Muscle layer of duodenum (tissue), 2 donors: Measurements from ENCODE around the gene FRMD6.
"Not testable (repeated sequence)": the region's sequence is repeated elsewhere in the genome, so short reads cannot be mapped to it uniquely, and the experiment has no call there.

ENCODE experiments used
- H3K27ac ChIP-seq: one replicate; pipeline ENCODE4 v1.7.0; 2013; ENCODE audit warnings: mild to moderate bottlenecking, low read length
- H3K27me3 ChIP-seq: one replicate; pipeline ENCODE4 v1.7.0; 2013; ENCODE audit warnings: low read depth, mild to moderate bottlenecking, control low read depth, low read length
- H3K36me3 ChIP-seq, 2 donors: one replicate each; pipeline ENCODE4 v1.7.0; 2013; ENCODE audit warnings: low read length in 2 of 2, control low read depth in 1 of 2, mild to moderate bottlenecking in 1 of 2; ENCODE audit not compliant: insufficient read depth in 2 of 2, control insufficient read depth in 1 of 2
- H3K4me1 ChIP-seq, 2 donors: one replicate each; pipeline ENCODE4 v1.7.0; 2013; ENCODE audit warnings: low read length in 2 of 2, mild to moderate bottlenecking in 2 of 2, control low read depth in 1 of 2, moderate library complexity in 1 of 2; ENCODE audit not compliant: insufficient read depth in 2 of 2, control insufficient read depth in 1 of 2
- H3K4me3 ChIP-seq, 2 donors: one replicate each; pipeline ENCODE4 v1.7.0; 2013; ENCODE audit warnings: low read length in 2 of 2, low read depth in 1 of 2, mild to moderate bottlenecking in 1 of 2
- H3K9me3 ChIP-seq, 2 donors: one replicate each; pipeline ENCODE4 v1.7.0; 2013; ENCODE audit warnings: low read length in 2 of 2, control low read depth in 1 of 2, mild to moderate bottlenecking in 1 of 2; ENCODE audit not compliant: control insufficient read depth in 1 of 2
- donor health status: healthy.

Gene FRMD6

DNA sequence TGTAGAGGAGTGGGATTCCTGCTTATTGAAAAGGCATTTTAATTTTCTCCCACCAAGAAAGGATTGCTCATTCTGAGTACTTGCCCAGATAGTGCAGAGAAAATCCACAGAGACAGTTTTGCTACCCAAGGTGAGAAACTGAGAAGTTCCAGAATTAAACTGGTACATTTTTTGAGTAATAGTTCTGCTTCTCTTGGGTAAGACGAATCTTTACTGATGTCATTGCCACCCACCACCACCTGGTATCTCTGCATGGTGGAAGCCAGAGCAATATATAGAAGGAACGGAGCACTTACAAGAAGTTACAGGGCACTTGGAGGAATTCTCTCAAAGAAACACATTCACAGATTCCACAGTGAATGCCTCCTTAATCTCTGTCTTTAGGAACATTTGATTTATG, 20.7 kb upstream of the FRMD6 start:
- no peaks in the 10 kb centered on the region for H3K4me1 ChIP-seq
- no peaks in the 10 kb centered on the region for H3K36me3 ChIP-seq
- H3K27ac ChIP-seq: no peak overlapping the region
- H3K4me3 ChIP-seq: no peak overlapping the region
- H3K9me3 ChIP-seq: no peaks in the 10 kb centered on the region
- no peaks in the 10 kb centered on the region for H3K27me3 ChIP-seq

DNA sequence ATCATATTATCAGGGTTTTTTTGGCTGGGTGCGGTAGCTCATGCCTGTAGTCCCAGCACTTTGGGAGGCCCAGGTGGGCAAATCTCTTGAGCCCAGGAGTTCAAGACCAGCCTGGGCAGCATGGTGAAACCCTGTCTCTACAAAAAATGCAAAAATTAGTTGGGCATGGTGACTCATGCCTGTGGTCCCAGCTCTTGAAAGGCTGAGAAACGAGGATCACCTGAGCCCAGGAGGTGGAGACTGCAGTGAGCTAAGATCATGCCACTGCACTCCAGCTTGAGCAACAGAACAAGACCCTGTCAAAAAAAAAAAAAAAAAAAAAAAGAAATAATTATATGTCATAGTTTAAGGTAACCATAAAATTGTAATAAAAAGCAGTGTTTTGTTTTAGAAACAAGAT, 18.4 kb upstream of the FRMD6 start:
- H3K9me3 ChIP-seq, H3K36me3 ChIP-seq, H3K27ac ChIP-seq, H3K4me3 ChIP-seq, H3K4me1 ChIP-seq, H3K27me3 ChIP-seq: not testable (repeated sequence)

DNA sequence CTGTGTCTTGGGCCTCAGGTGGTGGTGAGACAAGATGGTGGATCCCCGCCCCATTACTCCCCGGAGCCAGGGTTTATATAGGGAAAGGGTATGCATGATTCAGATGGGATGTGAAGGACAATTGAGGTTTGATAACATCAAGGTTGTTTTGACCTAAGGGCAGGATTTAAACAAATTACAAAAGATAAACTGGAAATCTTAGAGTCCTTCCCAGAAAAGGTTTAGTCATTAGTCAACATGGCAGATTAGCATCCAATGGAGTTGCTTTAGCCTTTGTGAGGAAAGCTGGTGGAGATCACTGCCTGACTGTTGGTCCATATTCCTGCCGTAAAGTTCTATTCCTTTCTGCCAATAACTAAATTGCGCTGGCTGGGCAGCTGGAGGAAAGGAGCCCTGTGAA, 15.6 kb upstream of the FRMD6 start:
- Histone ChIP-seq H3K27ac (no peak overlapping the region), H3K36me3 (no peaks in the 10 kb centered on the region), H3K4me1 (no peaks in the 10 kb centered on the region), H3K27me3 (no peaks in the 10 kb centered on the region), H3K4me3 (no peak overlapping the region), H3K9me3 (no peaks in the 10 kb centered on the region)

DNA sequence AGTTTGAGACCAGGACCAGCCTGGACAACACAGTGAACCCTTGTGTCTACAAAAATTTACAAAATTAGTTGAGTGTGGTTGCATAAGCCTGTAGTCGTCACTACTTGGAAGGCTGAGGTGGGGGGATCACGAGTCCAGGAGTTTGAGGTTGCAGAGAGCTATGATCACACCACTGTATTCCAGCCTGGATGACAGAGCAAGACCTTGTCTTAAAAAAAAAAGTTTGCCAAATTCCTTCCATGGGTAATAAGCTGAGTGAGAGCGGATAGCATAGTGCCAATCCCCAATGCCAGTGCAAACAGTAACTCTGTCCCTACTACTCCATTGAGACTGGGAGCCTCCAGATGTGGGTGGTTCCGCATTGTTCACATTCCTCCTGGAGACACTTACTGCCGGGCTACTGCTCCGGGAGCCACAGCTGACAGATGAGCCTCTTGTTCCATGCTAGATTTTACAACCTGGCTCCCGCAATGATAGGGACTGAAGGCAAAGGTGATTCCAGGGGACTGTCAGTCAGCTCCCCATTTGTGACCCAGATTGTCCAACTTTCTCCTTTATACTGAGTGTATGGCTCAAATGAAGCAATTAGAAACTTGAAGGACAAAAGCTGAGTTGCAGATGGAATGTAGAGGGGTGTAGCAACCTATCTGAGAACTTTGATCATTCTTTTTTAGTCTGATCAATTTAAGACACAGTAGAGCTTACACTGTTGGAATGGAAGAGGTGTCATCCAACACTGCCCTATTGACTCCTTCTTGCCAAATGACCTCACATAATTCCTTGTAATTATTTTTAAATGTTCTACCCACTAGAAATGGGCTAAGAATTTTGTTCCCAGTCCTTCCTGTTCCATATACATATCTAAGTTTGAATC, 13.4 kb upstream of the FRMD6 start:
- H3K27me3 ChIP-seq: no peaks in the 10 kb centered on the region
- H3K36me3 ChIP-seq: peaks cover 0 to 9% of the 10 kb centered on the region in 2 donors
- no peaks in the 10 kb centered on the region for H3K4me1 ChIP-seq
- H3K27ac ChIP-seq: no peak overlapping the region
- no peaks in the 10 kb centered on the region for H3K9me3 ChIP-seq
- no peak overlapping the region for H3K4me3 ChIP-seq

DNA sequence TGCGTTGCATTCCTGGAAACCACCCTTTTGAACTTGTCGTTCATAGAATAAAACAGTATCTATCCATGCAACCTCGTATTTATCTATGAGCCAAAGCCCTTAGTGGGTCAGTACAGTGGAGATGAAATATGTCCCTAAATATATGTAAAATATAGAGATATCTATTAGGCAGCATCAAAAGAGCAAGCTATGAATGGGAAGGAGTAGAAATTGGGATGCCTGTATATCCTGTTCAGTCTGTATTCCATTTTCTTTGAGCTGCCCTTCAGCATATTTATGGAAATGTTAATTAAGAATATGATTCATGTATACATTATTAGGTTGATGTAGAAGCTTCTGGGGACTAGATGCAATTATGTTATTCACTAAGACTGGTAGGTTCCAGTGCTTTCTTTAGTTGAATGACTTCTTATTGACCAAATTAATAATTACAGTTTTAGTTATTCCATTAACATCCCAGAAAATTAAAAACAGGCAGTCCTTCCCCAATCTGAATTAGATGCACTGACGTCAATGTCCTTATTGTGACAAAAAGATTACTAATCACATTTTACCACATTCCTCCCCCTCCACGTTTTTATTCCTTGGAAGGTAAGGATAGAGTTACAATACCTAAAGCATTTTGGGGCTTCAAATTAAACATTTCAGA, 11.9 kb upstream of the FRMD6 start:
- no peak overlapping the region for H3K4me3 ChIP-seq
- no peaks in the 10 kb centered on the region for H3K9me3 ChIP-seq
- H3K27ac ChIP-seq: no peak overlapping the region
- no peaks in the 10 kb centered on the region for H3K27me3 ChIP-seq
- peaks cover 0 to 9% of the 10 kb centered on the region in 2 donors for H3K36me3 ChIP-seq
- no peaks in the 10 kb centered on the region for H3K4me1 ChIP-seq

DNA sequence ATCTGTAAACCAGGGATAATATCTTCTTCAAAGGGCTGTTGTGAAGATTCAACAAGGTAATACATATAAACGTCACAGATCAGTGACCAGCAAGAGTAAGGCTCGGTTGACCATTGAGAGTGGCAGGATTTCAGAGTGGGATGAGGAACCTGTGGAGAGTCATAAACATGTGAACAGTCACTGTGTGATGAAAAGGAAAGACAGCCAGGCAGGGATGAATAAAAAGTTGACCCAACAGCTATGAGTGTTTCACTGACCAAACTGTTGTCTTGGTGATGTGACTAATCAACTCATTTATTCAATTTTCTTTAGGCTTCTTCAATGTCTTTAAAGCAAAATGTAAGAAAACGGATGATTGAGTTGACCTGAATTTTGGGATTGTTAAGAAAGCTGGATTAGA, 8.6 kb upstream of the FRMD6 start:
- H3K27ac ChIP-seq: no peak overlapping the region
- H3K36me3 ChIP-seq: peaks cover 0 to 9% of the 10 kb centered on the region in 2 donors
- no peak overlapping the region for H3K4me3 ChIP-seq
- H3K4me1 ChIP-seq: peaks cover 0 to under 1% of the 10 kb centered on the region in 2 donors
- no peaks in the 10 kb centered on the region for H3K9me3 ChIP-seq
- H3K27me3 ChIP-seq: no peaks in the 10 kb centered on the region

DNA sequence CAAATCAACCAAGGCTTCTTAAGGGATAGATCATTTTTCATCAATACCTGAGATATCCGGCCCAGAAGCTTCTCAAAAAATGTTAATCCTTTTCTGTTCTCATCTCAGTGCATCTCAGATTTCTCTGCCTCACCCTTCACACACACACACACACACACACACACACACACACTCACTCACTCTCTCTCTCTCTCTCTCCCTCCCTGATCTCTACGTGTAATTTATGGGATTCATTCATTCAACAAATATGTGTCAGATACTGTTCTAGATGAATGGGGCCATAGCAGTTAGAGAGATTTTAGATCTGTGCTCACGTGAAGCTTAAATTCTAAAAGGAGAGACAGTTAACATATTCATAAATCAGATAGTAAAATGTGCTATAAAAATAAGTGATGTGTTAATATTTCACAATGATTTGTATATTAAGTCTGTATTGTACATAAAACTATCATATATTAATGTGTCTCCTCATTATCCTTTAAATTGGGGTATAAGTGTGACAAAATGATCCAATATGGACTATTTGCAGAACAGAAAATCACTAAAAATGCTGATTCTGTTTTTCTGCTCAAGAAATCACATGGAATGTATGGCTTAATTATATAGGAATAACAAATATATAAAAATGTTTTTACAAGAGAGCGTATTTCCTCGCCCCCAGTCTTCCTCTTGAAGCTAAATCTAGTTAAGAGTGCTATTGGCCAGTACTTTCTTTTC, 7.3 kb upstream of the FRMD6 start:
- Histone ChIP-seq H3K4me3 (no peak overlapping the region), H3K4me1 (peaks cover 0 to 7% of the 10 kb centered on the region in 2 donors), H3K27ac (no peak overlapping the region), H3K36me3 (peaks cover 0 to 9% of the 10 kb centered on the region in 2 donors), H3K27me3 (no peaks in the 10 kb centered on the region), H3K9me3 (no peaks in the 10 kb centered on the region)

DNA sequence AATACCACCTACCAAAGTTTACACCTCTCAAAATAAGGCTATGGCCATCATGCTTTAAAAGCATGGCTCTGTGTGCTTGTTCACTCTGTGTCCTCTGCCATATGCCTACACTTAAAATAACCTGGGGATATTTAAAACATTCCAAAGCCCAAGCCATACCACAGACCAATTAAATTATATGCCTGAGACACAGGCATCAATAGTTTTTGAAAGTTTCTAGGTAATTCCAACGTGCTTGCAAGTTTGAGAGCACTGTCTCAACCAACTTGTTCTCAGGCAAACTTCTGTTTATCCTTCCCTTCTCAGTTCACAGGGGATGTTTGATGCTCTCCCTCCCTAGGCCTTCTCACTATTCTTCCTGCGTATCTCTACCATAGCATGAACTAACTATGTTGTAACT, 3.4 kb upstream of the FRMD6 start:
- Histone ChIP-seq H3K27me3 (no peaks in the 10 kb centered on the region), H3K9me3 (no peaks in the 10 kb centered on the region), H3K4me3 (no peak overlapping the region), H3K36me3 (peaks cover 0 to 11% of the 10 kb centered on the region in 2 donors), H3K4me1 (peaks cover 0 to 10% of the 10 kb centered on the region in 2 donors), H3K27ac (no peak overlapping the region)

DNA sequence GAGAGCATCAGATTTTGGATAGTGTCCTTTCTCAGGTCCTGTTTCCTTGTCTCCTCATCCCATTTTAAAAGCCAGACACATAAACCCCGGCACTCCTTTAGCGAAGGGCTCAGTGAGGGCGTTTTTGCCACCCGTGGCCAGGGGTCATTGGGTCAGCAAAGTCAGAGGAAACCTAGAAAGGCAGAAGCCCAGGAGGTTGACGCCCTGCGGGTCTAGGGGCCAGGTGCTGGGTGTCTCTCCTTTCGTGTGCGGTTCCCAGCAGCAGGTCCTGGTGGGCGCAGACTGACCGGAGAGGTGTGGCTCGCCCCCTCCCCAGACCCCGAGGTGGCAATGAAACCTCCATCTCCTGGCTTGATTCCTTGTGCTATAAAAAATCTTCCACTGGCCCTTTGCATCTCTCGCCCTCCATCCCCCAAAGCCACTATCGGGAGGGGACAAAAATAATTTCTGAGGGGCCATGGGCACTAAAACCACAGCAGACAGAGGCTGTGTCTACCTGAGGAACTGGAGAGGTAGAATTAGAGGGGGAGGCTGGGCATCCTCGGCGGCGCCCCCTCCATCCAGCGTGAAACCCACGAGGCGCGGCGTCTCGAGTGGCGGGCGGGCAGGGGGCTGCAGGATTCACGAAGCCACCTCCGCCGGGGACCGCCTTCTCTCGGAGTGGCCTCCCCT, 858 bp upstream of the FRMD6 start:
- no peaks in the 10 kb centered on the region for H3K27me3 ChIP-seq

DNA sequence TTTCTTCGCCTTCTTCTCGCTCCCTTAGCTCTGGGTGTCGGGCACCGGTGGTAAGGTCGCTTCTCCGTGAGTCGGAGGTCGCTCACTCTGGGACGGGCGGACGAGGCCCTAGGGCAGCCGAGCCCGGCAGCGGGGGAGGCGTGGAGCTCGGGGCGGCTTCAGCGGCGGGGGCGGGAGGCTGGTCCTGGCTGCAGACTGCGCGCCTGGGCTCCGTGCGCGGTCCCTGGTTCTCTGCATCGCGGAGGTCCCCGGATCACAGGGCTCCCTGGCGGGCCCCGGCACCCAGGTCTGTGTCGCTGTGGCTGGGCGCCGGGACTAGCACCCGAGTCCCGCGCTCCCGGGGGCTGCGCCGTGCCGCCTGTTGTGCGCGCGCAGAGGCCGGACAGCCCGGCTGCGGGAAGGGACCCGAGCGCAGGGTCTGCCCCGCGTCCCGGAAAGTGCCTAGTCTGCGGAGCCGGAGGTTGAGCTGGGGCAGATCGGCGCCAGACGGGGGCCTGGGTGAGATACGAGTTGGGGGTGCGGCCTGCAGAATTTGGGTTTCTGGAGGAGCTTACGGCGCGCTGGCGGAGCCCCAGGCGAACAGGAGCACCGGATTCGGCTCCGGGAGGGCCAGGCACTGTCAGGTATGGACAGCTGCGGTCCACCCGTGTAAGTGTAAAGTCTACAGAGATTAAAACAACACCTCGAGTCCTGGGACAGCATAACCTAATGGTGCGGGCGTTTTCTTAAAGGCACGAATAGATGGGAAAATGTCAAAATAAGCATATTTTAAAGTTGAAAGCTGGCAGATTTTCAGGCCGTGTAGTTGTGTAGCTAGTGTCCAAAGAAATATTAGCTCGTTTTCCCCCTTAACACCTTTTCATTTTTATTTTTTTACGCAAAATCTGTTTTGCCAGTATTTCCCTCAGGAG, 713 bp downstream of the FRMD6 start:
- Histone ChIP-seq H3K9me3 (no peaks in the 10 kb centered on the region), H3K36me3 (peaks cover 0 to 16% of the 10 kb centered on the region in 2 donors), H3K27me3 (no peaks in the 10 kb centered on the region), H3K4me1 (peaks cover 0 to 26% of the 10 kb centered on the region in 2 donors), H3K4me3 (peak overlapping the region; percentile 85 to 96), H3K27ac (peak overlapping the region; percentile 91)

More for the DNA sequence above, 858 bp upstream of the FRMD6 start:
- Histone ChIP-seq H3K27ac (peak overlapping the region; percentile 84), H3K4me3 (peak overlapping the region; percentile 79 to 85), H3K36me3 (peaks cover 0 to 16% of the 10 kb centered on the region in 2 donors), H3K9me3 (no peaks in the 10 kb centered on the region), H3K4me1 (peaks cover 0 to 18% of the 10 kb centered on the region in 2 donors)
